ENCODE data around the gene CKAP2L.

CKAP2L gene

GRCh38 chr2:112706170-112706664 is 58.2 kb downstream of the CKAP2L start:
- no peak for DNase-seq

- no peak for DNase-seq
Measured at GRCh38 chr2:112705575-112705974, 58.8 kb downstream of the CKAP2L start.

- no peak for DNase-seq
Measured at GRCh38 chr2:112703684-112704083, 60.7 kb downstream of the CKAP2L start.

GRCh38 chr2:112701052-112701451 is 63.4 kb downstream of the CKAP2L start:
- no peak for DNase-seq

- DNase-seq: no peak
Measured at GRCh38 chr2:112699984-112700667, 64.3 kb downstream of the CKAP2L start.

GRCh38 chr2:112698834-112699515 is 65.4 kb downstream of the CKAP2L start:
- no peak for DNase-seq

GRCh38 chr2:112694182-112694581 is 70.2 kb downstream of the CKAP2L start:
- no peak for DNase-seq

- DNase-seq: no peak
Measured at GRCh38 chr2:112693596-112693995, 70.8 kb downstream of the CKAP2L start.

GRCh38 chr2:112692918-112693317 is 71.5 kb downstream of the CKAP2L start:
- no peak for DNase-seq

GRCh38 chr2:112692495-112692911 is 71.9 kb downstream of the CKAP2L start:
- DNase-seq: peak; percentile 11

GRCh38 chr2:112691881-112692281 is 72.5 kb downstream of the CKAP2L start:
- no peak for DNase-seq

- DNase-seq: peak; percentile 38
Measured at GRCh38 chr2:112690853-112691401, 73.5 kb downstream of the CKAP2L start.

GRCh38 chr2:112688086-112688880 is 76.1 kb downstream of the CKAP2L start:
- no peak for DNase-seq

GRCh38 chr2:112687522-112687921 is 76.9 kb downstream of the CKAP2L start:
- DNase-seq: no peak

All from activated T-cell treated with anti-CD3 and anti-CD28 coated beads for 4 hours (primary cell).